ENCODE results near the gene FAM209A.

Gene FAM209A

DNA sequence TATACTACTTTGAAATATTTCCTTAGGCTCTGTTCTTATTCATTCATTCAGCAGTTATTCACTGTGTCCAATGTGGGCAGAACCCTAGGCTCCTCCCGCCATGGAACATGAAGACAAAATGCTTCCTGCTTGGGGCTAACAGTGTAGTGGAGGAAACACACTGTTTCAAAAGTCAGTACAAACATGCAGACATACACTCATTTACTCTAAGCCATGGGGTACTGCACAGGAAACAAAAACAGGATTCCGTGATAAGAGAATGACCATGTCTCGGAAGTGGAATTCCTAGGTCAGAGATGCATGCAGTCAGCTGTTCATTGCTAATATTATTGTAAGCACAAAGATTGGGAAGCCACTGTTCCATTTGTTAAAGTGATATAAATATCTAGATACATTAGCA lies 18.4 kb upstream of the FAM209A start:
- TF ChIP-seq, protein P1, sequence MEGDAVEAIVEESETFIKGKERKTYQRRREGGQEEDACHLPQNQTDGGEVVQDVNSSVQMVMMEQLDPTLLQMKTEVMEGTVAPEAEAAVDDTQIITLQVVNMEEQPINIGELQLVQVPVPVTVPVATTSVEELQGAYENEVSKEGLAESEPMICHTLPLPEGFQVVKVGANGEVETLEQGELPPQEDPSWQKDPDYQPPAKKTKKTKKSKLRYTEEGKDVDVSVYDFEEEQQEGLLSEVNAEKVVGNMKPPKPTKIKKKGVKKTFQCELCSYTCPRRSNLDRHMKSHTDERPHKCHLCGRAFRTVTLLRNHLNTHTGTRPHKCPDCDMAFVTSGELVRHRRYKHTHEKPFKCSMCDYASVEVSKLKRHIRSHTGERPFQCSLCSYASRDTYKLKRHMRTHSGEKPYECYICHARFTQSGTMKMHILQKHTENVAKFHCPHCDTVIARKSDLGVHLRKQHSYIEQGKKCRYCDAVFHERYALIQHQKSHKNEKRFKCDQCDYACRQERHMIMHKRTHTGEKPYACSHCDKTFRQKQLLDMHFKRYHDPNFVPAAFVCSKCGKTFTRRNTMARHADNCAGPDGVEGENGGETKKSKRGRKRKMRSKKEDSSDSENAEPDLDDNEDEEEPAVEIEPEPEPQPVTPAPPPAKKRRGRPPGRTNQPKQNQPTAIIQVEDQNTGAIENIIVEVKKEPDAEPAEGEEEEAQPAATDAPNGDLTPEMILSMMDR (IDR thresholded peaks at IDR 0.05; ENCODE audit: borderline replicate concordance, control extremely low read depth, extremely low read depth, insufficient read depth, missing control alignments), result no peak
- no peak for DNase-seq (ENCODE audit: low spot score)
- in situ Hi-C loops (cut with MboI; ENCODE audit: low sequenced_read_pairs, unreplicated experiment), result no loop called here

DNA sequence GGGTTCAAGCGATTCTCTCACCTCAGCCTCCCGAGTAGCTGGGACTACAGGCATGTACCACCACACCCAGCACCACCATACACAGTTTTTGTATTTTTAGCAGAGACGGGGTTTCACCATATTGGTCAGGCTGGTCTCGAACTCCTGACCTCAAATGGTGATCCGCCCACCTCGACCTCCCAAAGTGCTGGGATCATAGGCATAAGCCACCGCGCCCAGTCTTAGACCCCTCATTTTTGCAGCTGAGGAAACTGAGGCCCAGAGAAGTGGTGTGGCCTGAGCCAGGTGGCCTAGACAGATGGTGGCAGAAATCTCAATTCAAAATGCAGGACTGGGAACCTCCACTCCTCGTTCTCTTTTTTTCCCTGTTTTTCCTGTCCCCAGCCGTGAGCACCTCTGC lies 12.6 kb upstream of the FAM209A start:
- no peak for DNase-seq (ENCODE audit: low spot score)
- TF ChIP-seq, protein P1 (IDR thresholded peaks at IDR 0.05; ENCODE audit: borderline replicate concordance, control extremely low read depth, extremely low read depth, insufficient read depth, missing control alignments), result no peak
- in situ Hi-C loops (cut with MboI; ENCODE audit: low sequenced_read_pairs, unreplicated experiment), result no loop called here

DNA sequence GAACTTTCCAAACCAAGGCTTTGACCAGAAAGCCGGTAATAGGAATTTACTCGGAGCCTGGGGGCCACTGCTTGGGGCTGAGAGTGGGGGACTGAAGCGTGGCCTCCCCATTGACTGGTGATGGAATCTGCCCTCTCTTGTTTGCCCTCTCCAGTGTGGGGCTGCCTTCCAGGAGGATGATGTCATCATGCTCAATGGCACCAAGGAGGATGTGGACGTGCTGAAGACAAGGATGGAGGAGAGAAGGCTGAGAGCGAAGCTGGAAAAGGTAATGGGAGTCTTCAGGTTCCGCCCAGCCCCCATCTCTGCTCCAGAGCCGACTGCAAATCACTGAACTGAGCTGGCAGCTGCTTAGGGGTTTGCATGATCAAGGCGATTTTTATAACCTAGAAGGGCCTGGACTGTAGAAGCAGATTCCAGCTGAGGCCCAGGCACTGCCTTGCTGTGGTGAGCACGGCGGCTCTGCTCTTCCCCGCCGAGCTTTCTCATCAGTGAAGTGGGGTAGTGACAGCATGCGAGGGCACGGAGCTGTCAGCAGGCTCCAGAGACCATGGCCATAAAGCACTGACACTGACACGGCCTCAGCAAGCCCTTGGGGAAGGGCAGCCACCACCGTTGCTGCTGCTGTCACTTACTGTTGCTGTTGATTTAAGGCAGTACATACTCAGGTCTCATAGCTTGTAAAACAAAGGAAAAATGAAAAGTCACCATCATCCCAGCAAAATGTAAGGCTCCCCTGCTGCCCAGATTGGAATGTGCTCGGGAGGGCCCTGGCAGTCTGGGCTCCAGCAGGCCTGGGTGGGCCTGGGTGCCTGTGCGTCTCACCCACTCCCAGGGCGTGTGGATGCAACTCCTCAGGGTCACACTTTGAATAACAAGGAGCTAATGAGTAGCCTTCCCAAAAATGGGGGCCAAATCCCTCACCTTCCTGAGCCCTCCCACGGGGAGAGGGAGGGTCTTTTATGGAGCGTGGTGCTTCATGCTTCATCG lies 11.1 kb upstream of the FAM209A start:
- no peak for DNase-seq (ENCODE audit: low spot score)
- in situ Hi-C loops (cut with MboI; ENCODE audit: low sequenced_read_pairs, unreplicated experiment), result no loop called here
- TF ChIP-seq, protein P1 (IDR thresholded peaks at IDR 0.05; ENCODE audit: borderline replicate concordance, control extremely low read depth, extremely low read depth, insufficient read depth, missing control alignments), result no peak

DNA sequence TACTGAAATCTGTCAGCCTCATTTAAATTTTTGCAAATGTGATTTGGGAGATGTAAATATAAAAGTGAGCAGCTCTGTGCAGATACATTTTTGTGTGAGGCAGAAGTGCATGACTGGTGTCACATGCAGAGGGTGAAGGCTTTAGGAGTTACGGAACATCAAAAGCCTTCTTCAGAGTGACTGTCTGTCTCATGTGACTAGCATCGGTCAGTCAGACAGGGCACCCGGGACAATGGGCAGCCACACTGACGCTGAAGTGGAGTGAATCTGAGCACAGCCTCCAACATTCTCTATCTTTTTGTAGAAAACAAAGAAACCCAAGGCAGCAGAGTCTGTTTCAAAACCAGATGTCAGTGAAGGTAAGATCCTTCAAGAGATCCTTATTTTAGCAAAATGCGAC lies 7.9 kb upstream of the FAM209A start:
- DNase-seq (ENCODE audit: low spot score), result no peak
- TF ChIP-seq, protein P1 (IDR thresholded peaks at IDR 0.05; ENCODE audit: borderline replicate concordance, control extremely low read depth, extremely low read depth, insufficient read depth, missing control alignments), result no peak
- in situ Hi-C loops (cut with MboI; ENCODE audit: low sequenced_read_pairs, unreplicated experiment), result no loop called here

DNA sequence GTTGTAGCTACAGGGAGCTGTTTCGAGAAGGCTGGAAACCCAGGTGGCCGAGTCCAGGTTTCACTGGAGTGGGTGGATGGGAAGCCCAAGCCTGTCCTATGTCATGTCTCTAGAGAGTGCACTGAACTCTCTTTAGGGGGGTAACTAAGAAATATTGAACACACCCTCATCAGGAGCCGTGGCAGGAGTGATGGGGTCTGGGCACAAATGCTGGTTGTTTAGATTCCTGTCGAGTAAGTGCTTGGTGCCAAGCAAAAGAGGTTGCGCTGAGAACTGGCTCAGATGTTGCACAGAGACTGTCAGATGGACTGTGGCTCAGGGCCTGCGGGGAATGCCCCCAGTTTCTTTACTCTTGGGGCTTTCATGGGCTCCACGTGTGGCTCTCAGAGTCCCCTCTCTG lies 7.3 kb upstream of the FAM209A start:
- DNase-seq (ENCODE audit: low spot score), result no peak
- in situ Hi-C loops (cut with MboI; ENCODE audit: low sequenced_read_pairs, unreplicated experiment), result no loop called here
- TF ChIP-seq, protein P1 (IDR thresholded peaks at IDR 0.05; ENCODE audit: borderline replicate concordance, control extremely low read depth, extremely low read depth, insufficient read depth, missing control alignments), result no peak

DNA sequence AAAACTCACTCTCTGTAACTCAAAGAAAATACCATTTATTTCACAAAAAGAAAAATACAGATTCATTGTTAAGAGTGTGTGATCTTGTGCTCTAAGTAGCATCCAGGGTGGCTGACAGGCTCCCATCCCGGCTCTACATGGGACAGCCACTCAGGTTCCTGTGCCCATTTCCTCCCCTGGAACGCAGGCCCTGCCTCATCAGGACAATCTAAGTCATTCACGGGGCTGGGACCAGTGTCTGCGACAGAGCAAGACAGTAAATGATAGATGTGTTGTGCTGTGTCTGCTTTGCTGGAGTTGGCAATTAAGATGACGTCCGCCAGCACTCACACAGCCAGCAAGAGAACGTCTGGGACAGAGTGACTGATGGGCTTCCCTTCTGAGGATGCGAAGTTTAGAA lies 6.9 kb upstream of the FAM209A start:
- DNase-seq (ENCODE audit: low spot score), result no peak
- in situ Hi-C loops (cut with MboI; ENCODE audit: low sequenced_read_pairs, unreplicated experiment), result no loop called here
- TF ChIP-seq, protein P1 (IDR thresholded peaks at IDR 0.05; ENCODE audit: borderline replicate concordance, control extremely low read depth, extremely low read depth, insufficient read depth, missing control alignments), result no peak
